GM21367 (cell line): ENCODE measurements around the gene LRMDA.

Source experiments
- ATAC-seq: cut with Tn5 transposase; IDR thresholded peaks from one replicate; pipeline ENCODE4 v1.9.1; 2021; ENCODE audit not compliant: unreplicated experiment

Gene LRMDA

GRCh38 chr10:76209135-76209534 is 777.7 kb downstream of the LRMDA start:
- no peak for ATAC-seq

GRCh38 chr10:76210211-76210610 is 778.8 kb downstream of the LRMDA start:
- ATAC-seq: no peak

- ATAC-seq: no peak
Observed at GRCh38 chr10:76211691-76212090, 780.3 kb downstream of the LRMDA start.

GRCh38 chr10:76213876-76214275 is 782.5 kb downstream of the LRMDA start:
- ATAC-seq: no peak

- no peak for ATAC-seq
Observed at GRCh38 chr10:76218035-76218434, 786.6 kb downstream of the LRMDA start.

GRCh38 chr10:76229341-76229740 is 797.9 kb downstream of the LRMDA start:
- no peak for ATAC-seq

- ATAC-seq: no peak
Observed at GRCh38 chr10:76230921-76231285, 799.5 kb downstream of the LRMDA start.

GRCh38 chr10:76231286-76231934 is 800.0 kb downstream of the LRMDA start:
- no peak for ATAC-seq

GRCh38 chr10:76234499-76235226 is 803.2 kb downstream of the LRMDA start:
- ATAC-seq: no peak

- no peak for ATAC-seq
Observed at GRCh38 chr10:76236356-76236755, 804.9 kb downstream of the LRMDA start.

- ATAC-seq: no peak
Observed at GRCh38 chr10:76242956-76243355, 811.5 kb downstream of the LRMDA start.

- ATAC-seq: no peak
Observed at GRCh38 chr10:76244061-76244686, 812.8 kb downstream of the LRMDA start.

- ATAC-seq: no peak
Observed at GRCh38 chr10:76245951-76246495, 814.6 kb downstream of the LRMDA start.

- ATAC-seq: no peak
Observed at GRCh38 chr10:76248649-76249200, 817.3 kb downstream of the LRMDA start.

- ATAC-seq: no peak
Observed at GRCh38 chr10:76251841-76252671, 820.6 kb downstream of the LRMDA start.

GRCh38 chr10:76252733-76253132 is 821.3 kb downstream of the LRMDA start:
- ATAC-seq: no peak

- ATAC-seq: no peak
Observed at GRCh38 chr10:76255241-76255640, 823.8 kb downstream of the LRMDA start.

- ATAC-seq: no peak
Observed at GRCh38 chr10:76257816-76258215, 826.4 kb downstream of the LRMDA start.

GRCh38 chr10:76265441-76266113 is 834.2 kb downstream of the LRMDA start:
- no peak for ATAC-seq

- no peak for ATAC-seq
Observed at GRCh38 chr10:76268530-76268929, 837.1 kb downstream of the LRMDA start.
